Measurements from ENCODE around the gene KHDC1. TPM values are rescaled to one million over a fixed set of nuclear protein-coding genes. Genes with fewer than 3 reads are reported as not detected.
"Not testable (repeated sequence)": the region's sequence is repeated elsewhere in the genome, so short reads cannot be mapped to it uniquely, and the experiment has no call there.

The KHDC1 gene
- total RNA-seq, 1 experiment from 2014 or later, result 8.6 TPM

GRCh38 chr6:73194744-73195143 lies 68.3 kb downstream of the KHDC1 start:
- BruUV-seq (replicated peaks), result no TSS peak
- Histone ChIP-seq H3K27me3 (replicated peaks; ENCODE audit: control insufficient read depth, insufficient read depth, low read length) (no peaks in the 10 kb centered on the region), H3K36me3 (ENCODE audit: control insufficient read depth, insufficient read depth, low read length) (no peaks in the 10 kb centered on the region), H3K4me3 (ENCODE audit: low read depth, low read length) (no peak overlapping the region), H3K9me3 (no peaks in the 10 kb centered on the region), H3K4me1 (no peaks in the 10 kb centered on the region)
- intact Hi-C loops (cut with micrococcal nuclease; ENCODE audit: unreplicated experiment), result no loop called here
- POLR2A ChIA-PET, result no interaction called here
- Mint-ChIP-seq H3K4me3 (ENCODE audit: unreplicated experiment) (no peak overlapping the region), H3K9me3 (ENCODE audit: unreplicated experiment) (no peaks in the 10 kb centered on the region), H3K27me3 (ENCODE audit: insufficient read depth, unreplicated experiment) (peaks cover 12% of the 10 kb centered on the region), H3K4me1 (ENCODE audit: low read depth, unreplicated experiment) (no peaks in the 10 kb centered on the region), H3K27ac (ENCODE audit: unreplicated experiment) (no peak overlapping the region), H3K36me3 (ENCODE audit: insufficient read depth, unreplicated experiment) (no peaks in the 10 kb centered on the region)
- no peak for DNase-seq
- no peak for TF ChIP-seq CTCF (IDR thresholded peaks at IDR 0.05; ENCODE audit: insufficient read depth in 1 of 2, low read depth in 1 of 2, low read length in 1 of 2, severe bottlenecking in 1 of 2, unreplicated experiment in 1 of 2)
- CTCF ChIA-PET, result no interaction called here

- H3K36me3 Mint-ChIP-seq (ENCODE audit: insufficient read depth, unreplicated experiment); intact Hi-C loops (cut with micrococcal nuclease; ENCODE audit: unreplicated experiment); H3K4me1 Mint-ChIP-seq (ENCODE audit: low read depth, unreplicated experiment); H3K27ac Mint-ChIP-seq (ENCODE audit: unreplicated experiment); H3K9me3 ChIP-seq; BruUV-seq (replicated peaks); H3K4me1 ChIP-seq; H3K9me3 Mint-ChIP-seq (ENCODE audit: unreplicated experiment); DNase-seq; POLR2A ChIA-PET; H3K27me3 ChIP-seq (replicated peaks; ENCODE audit: control insufficient read depth, insufficient read depth, low read length); H3K4me3 Mint-ChIP-seq (ENCODE audit: unreplicated experiment); H3K27me3 Mint-ChIP-seq (ENCODE audit: insufficient read depth, unreplicated experiment); CTCF ChIA-PET; H3K4me3 ChIP-seq (ENCODE audit: low read depth, low read length); H3K36me3 ChIP-seq (ENCODE audit: control insufficient read depth, insufficient read depth, low read length): not testable (repeated sequence)
Observed at GRCh38 chr6:73193302-73193701, 69.7 kb downstream of the KHDC1 start.

Other genes starting within 250 kb of the KHDC1 start
- not detected in 2 replicates for gene KHDC1L, start 37.7 kb downstream of the KHDC1 start, total RNA-seq (2022)
- gene DPPA5, start 91.1 kb upstream of the KHDC1 start, total RNA-seq (2022), result not detected in 2 replicates
- gene KHDC3L, start 99.5 kb upstream of the KHDC1 start, total RNA-seq (2022), result not detected in 2 replicates
- not detected in 2 replicates for gene OOEP, start 106.7 kb upstream of the KHDC1 start, total RNA-seq (2022)
- not detected in 2 replicates for gene DDX43, start 131.6 kb upstream of the KHDC1 start, total RNA-seq (2022)
- gene CGAS, start 189.1 kb upstream of the KHDC1 start, total RNA-seq (2022), result 23.8 and 24.8 TPM in 2 replicates
- 28.7 and 33.1 TPM in 2 replicates for gene MTO1, start 198.5 kb upstream of the KHDC1 start, total RNA-seq (2022)